WERI-Rb-1 (cell line): Measurements from ENCODE around the gene DDX10.

Experiments
- DNase-seq: peaks from one replicate; pipeline ENCODE4 v3.0.0-alpha.2; 2020
- H3K27ac ChIP-seq: fragments of 250-450 bp; sonication (Bioruptor Pico); 2 replicates; pipeline ENCODE4 v1.5.1; 2020; ENCODE audit warnings: mild to moderate bottlenecking, moderate library complexity
- H3K27me3 ChIP-seq: fragments of 250-450 bp; sonication (Bioruptor Pico); 2 replicates; pipeline ENCODE4 v1.5.1; 2021; ENCODE audit warnings: mild to moderate bottlenecking, low read depth, moderate library complexity; ENCODE audit not compliant: insufficient read depth, severe bottlenecking
- H3K36me3 ChIP-seq: fragments of 250-450 bp; sonication (Bioruptor Pico); 2 replicates; pipeline ENCODE4 v1.5.1; 2020; ENCODE audit warnings: mild to moderate bottlenecking, moderate library complexity
- H3K4me3 ChIP-seq: 2 replicates; pipeline ENCODE4 v1.5.1; 2011; ENCODE audit warnings: low read depth, mild to moderate bottlenecking, control low read depth, low read length
- H3K9me3 ChIP-seq: fragments of 250-450 bp; sonication (Bioruptor Pico); 2 replicates; pipeline ENCODE4 v1.5.1; 2021; ENCODE audit warnings: mild to moderate bottlenecking, moderate library complexity; ENCODE audit not compliant: severe bottlenecking
- CTCF ChIP-seq: IDR thresholded peaks from 2 replicates; pipeline ENCODE4 v1.5.1; 2011; ENCODE audit warnings: low read depth, mild to moderate bottlenecking, control low read depth, inconsistent platforms, low read length

DDX10 gene

GRCh38 chr11:108931168-108931567 is 266.3 kb downstream of the DDX10 start:
- no peak for DNase-seq
- Histone ChIP-seq H3K9me3 (no peaks in the 10 kb centered on the region), H3K36me3 (no peaks in the 10 kb centered on the region), H3K4me3 (no peak overlapping the region), H3K27me3 (no peaks in the 10 kb centered on the region), H3K27ac (no peak overlapping the region)
- TF ChIP-seq CTCF = no peak

- Histone ChIP-seq H3K27me3 (no peaks in the 10 kb centered on the region), H3K4me3 (no peak overlapping the region), H3K27ac (no peak overlapping the region), H3K36me3 (no peaks in the 10 kb centered on the region), H3K9me3 (no peaks in the 10 kb centered on the region)
- no peak for DNase-seq
- TF ChIP-seq CTCF = no peak
Measured at GRCh38 chr11:108933630-108934029, 268.8 kb downstream of the DDX10 start.

GRCh38 chr11:108934289-108934688 is 269.4 kb downstream of the DDX10 start:
- DNase-seq = no peak
- H3K9me3 ChIP-seq = no peaks in the 10 kb centered on the region
- H3K27ac ChIP-seq = no peak overlapping the region
- no peak overlapping the region for H3K4me3 ChIP-seq
- H3K36me3 ChIP-seq = no peaks in the 10 kb centered on the region
- TF ChIP-seq CTCF = no peak
- H3K27me3 ChIP-seq = no peaks in the 10 kb centered on the region

DNA sequence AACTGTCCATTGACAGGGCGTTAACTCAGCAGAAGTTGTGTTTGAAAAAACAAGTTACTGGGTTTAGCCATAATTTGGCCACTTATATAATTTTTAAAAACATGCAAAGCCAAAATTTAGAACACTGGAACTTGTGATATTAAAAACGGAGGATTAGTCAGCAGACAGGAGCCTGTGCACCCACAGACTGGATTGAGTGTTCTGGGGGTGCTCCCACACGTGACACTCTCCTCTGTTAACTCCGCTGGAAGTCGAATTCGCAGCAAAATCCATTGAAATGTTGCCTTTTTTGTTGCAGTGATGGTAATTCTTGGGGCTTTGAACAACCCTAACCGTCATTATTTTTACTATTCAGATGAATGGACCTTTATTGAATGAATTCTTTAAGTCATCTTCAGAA is 269.8 kb downstream of the DDX10 start:
- Histone ChIP-seq H3K4me3 (no peak overlapping the region), H3K27ac (no peak overlapping the region), H3K36me3 (no peaks in the 10 kb centered on the region), H3K9me3 (no peaks in the 10 kb centered on the region), H3K27me3 (no peaks in the 10 kb centered on the region)
- no peak for TF ChIP-seq CTCF
- no peak for DNase-seq

GRCh38 chr11:108937746-108938145 is 272.9 kb downstream of the DDX10 start:
- H3K36me3 ChIP-seq = no peaks in the 10 kb centered on the region; the same call in 1 of the 2 replicates
- H3K27me3 ChIP-seq = no peaks in the 10 kb centered on the region
- H3K27ac ChIP-seq = no peak overlapping the region
- no peak overlapping the region for H3K4me3 ChIP-seq
- no peaks in the 10 kb centered on the region for H3K9me3 ChIP-seq
- no peak for DNase-seq
- no peak for TF ChIP-seq CTCF

DNA sequence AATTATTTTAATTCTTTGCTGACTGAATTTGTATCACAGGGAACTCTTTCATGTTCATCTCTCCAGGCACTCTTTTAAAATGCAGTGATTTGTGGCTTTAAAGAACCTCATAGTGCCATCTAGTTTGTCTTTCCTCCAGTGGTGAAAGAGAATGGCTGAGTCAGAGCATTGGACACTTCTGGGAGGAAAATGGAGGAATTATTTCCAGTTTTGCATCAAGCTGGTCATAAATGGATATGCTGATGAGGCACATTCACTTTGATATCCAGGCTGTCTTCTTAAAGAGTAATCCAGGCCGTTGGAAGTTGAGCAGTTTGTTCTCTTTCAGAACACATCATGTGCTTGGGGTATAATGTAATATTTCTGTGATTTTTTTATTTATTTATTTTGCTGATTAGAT is 273.7 kb downstream of the DDX10 start:
- H3K36me3 ChIP-seq = no peaks in the 10 kb centered on the region; the same call in 1 of the 2 replicates
- no peak overlapping the region for H3K4me3 ChIP-seq
- no peak for DNase-seq
- TF ChIP-seq CTCF = no peak
- no peaks in the 10 kb centered on the region for H3K27me3 ChIP-seq
- H3K27ac ChIP-seq = no peak overlapping the region
- no peaks in the 10 kb centered on the region for H3K9me3 ChIP-seq
